ENCODE data around the gene PDE10A. TPM values are rescaled to one million over a fixed set of nuclear protein-coding genes. Genes with fewer than 3 reads are reported as not detected.

The PDE10A gene
- total RNA-seq, 6 donors from 2014 or later = 0.89 to 4.9 (median 1.4) TPM

GRCh38 chr6:165698868-165699267 lies 35.8 kb upstream of the PDE10A start:
- ATAC-seq (ENCODE audit: low FRiP score in 2 of 2) = no peak
- TF ChIP-seq POLR2AphosphoS5 (IDR thresholded peaks at IDR 0.05) (no peak), EP300 (IDR thresholded peaks at IDR 0.05) (no peak), CTCF (IDR thresholded peaks at IDR 0.05) (no peak), POLR2A (IDR thresholded peaks at IDR 0.05) (no peak)

GRCh38 chr6:165697171-165697570 lies 34.1 kb upstream of the PDE10A start:
- no peak for TF ChIP-seq POLR2A (IDR thresholded peaks at IDR 0.05)
- TF ChIP-seq EP300 (IDR thresholded peaks at IDR 0.05) = no peak
- TF ChIP-seq POLR2AphosphoS5 (IDR thresholded peaks at IDR 0.05) = no peak
- TF ChIP-seq CTCF (IDR thresholded peaks at IDR 0.05) = no peak
- ATAC-seq (ENCODE audit: low FRiP score in 2 of 2) (no peak), DNase-seq (no peak)
- WGBS, 2 donors = 28 to 36% methylated on average over 1 of the region's 1 CpG
- H3K27me3 ChIP-seq = no peaks in the 10 kb centered on the region
- no peak overlapping the region for H3K27ac ChIP-seq
- H3K4me1 ChIP-seq = no peaks in the 10 kb centered on the region
- H3K4me3 ChIP-seq = no peak overlapping the region
- no peaks in the 10 kb centered on the region for H3K36me3 ChIP-seq
- H3K9me3 ChIP-seq = peaks cover 0 to 3% (median 0%) of the 10 kb centered on the region in 4 donors

More at GRCh38 chr6:165698868-165699267, 35.8 kb upstream of the PDE10A start:
- H3K27ac ChIP-seq = no peak overlapping the region
- peaks cover 0 to 3% (median 0%) of the 10 kb centered on the region in 4 donors for H3K9me3 ChIP-seq
- H3K36me3 ChIP-seq = no peaks in the 10 kb centered on the region
- H3K4me1 ChIP-seq = peaks cover 0 to 3% (median 0%) of the 10 kb centered on the region in 4 donors
- no peak overlapping the region for H3K4me3 ChIP-seq
- no peaks in the 10 kb centered on the region for H3K27me3 ChIP-seq
- no peak for DNase-seq

- Histone ChIP-seq H3K4me3 (no peak overlapping the region), H3K27me3 (no peaks in the 10 kb centered on the region), H3K4me1 (no peaks in the 10 kb centered on the region), H3K36me3 (no peaks in the 10 kb centered on the region), H3K27ac (no peak overlapping the region), H3K9me3 (peaks cover 0 to 3% (median 0%) of the 10 kb centered on the region in 4 donors)
- TF ChIP-seq EP300 (IDR thresholded peaks at IDR 0.05) (no peak), POLR2A (IDR thresholded peaks at IDR 0.05) (no peak), CTCF (IDR thresholded peaks at IDR 0.05) (no peak), POLR2AphosphoS5 (IDR thresholded peaks at IDR 0.05) (no peak)
- ATAC-seq (ENCODE audit: low FRiP score in 2 of 2) = peak in 1 of 2 donors; percentile 21
- DNase-seq = no peak
- 73 to 82% methylated on average over 8 of the region's 8 CpGs for WGBS, 2 donors
Observed at GRCh38 chr6:165695722-165696515, 32.9 kb upstream of the PDE10A start.

GRCh38 chr6:165694296-165694695 lies 31.3 kb upstream of the PDE10A start:
- no peak overlapping the region for H3K4me3 ChIP-seq
- no peak overlapping the region for H3K27ac ChIP-seq
- WGBS, 2 donors = 53 to 78% methylated on average over 12 of the region's 12 CpGs
- TF ChIP-seq POLR2AphosphoS5 (IDR thresholded peaks at IDR 0.05) (no peak), EP300 (IDR thresholded peaks at IDR 0.05) (no peak), CTCF (IDR thresholded peaks at IDR 0.05) (no peak), POLR2A (IDR thresholded peaks at IDR 0.05) (no peak)
- peaks cover 0 to 3% (median 0%) of the 10 kb centered on the region in 4 donors for H3K9me3 ChIP-seq
- H3K4me1 ChIP-seq = no peaks in the 10 kb centered on the region
- H3K36me3 ChIP-seq = no peaks in the 10 kb centered on the region
- ATAC-seq (ENCODE audit: low FRiP score in 2 of 2) (no peak), DNase-seq (no peak)
- no peaks in the 10 kb centered on the region for H3K27me3 ChIP-seq
